HL-60 (cell line): Measurements from ENCODE around the gene SHANK2.

Source experiments
- DNase-seq, 2 experiments: peaks; one replicate each; pipeline ENCODE4 v3.0.0-alpha.2; 2010 to 2020; ENCODE audit warnings: low read depth in 1 of 2, low spot score in 1 of 2
- H3K27ac ChIP-seq: fragments of 250-450 bp; sonication (Bioruptor Pico); replicated peaks from 2 replicates; pipeline ENCODE4 v1.5.1; 2020; ENCODE audit warnings: mild to moderate bottlenecking, moderate library complexity
- H3K27me3 ChIP-seq: fragments of 250-450 bp; sonication (Bioruptor Pico); 2 replicates; pipeline ENCODE4 v1.5.1; 2021; ENCODE audit warnings: mild to moderate bottlenecking, moderate library complexity; ENCODE audit not compliant: insufficient read depth, poor library complexity, severe bottlenecking
- H3K4me3 ChIP-seq: replicated peaks from 2 replicates; pipeline ENCODE4 v1.5.1; 2011; ENCODE audit warnings: mild to moderate bottlenecking, control low read depth, low read length; ENCODE audit not compliant: insufficient read depth
- GABPA ChIP-seq: IDR thresholded peaks from 2 replicates; pipeline ENCODE4 v1.6.1; 2012; ENCODE audit warnings: low read depth
- POLR2AphosphoS5 ChIP-seq: IDR thresholded peaks from 2 replicates; pipeline ENCODE4 v1.6.1; 2012; ENCODE audit warnings: low read depth
- SPI1 ChIP-seq: IDR thresholded peaks from 2 replicates; pipeline ENCODE4 v1.6.1; 2012; ENCODE audit warnings: low read depth, mild to moderate bottlenecking, borderline replicate concordance
- TF ChIP-seq, protein P1 (sequence below): IDR thresholded peaks from one replicate; pipeline ENCODE4 v1.5.1; 2011; ENCODE audit warnings: low read length, control low read depth, inconsistent platforms; ENCODE audit not compliant: insufficient read depth
- TF ChIP-seq, protein P2 (sequence below): IDR thresholded peaks from 2 replicates; pipeline ENCODE4 v1.6.1; 2012; ENCODE audit warnings: low read depth; ENCODE audit not compliant: insufficient replicate concordance

Gene SHANK2

DNA sequence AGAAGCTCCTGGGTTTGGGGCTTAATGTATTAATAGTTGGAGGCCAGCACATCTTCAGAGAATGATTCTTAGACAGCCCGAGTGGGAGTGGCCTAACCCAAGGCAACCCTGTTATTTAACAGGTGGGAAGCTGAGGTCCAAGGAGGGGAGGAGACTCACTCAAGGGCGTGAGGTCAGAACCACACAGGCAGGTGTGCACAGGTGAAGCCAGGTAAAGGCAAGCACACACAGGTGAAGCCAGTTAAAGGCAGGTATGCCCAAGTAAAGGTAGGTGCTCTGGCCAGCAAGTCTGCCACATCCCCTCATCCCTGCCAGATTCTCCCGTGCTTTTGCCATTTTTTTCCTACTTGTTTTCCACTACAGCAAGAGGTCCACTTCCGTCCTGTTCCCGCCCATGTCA lies 2.9 kb upstream of the SHANK2 start:
- Histone ChIP-seq H3K27ac (no peak overlapping the region), H3K27me3 (peaks cover 21% of the 10 kb centered on the region), H3K4me3 (no peak overlapping the region)
- TF ChIP-seq, protein P1, sequence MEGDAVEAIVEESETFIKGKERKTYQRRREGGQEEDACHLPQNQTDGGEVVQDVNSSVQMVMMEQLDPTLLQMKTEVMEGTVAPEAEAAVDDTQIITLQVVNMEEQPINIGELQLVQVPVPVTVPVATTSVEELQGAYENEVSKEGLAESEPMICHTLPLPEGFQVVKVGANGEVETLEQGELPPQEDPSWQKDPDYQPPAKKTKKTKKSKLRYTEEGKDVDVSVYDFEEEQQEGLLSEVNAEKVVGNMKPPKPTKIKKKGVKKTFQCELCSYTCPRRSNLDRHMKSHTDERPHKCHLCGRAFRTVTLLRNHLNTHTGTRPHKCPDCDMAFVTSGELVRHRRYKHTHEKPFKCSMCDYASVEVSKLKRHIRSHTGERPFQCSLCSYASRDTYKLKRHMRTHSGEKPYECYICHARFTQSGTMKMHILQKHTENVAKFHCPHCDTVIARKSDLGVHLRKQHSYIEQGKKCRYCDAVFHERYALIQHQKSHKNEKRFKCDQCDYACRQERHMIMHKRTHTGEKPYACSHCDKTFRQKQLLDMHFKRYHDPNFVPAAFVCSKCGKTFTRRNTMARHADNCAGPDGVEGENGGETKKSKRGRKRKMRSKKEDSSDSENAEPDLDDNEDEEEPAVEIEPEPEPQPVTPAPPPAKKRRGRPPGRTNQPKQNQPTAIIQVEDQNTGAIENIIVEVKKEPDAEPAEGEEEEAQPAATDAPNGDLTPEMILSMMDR: no peak
- TF ChIP-seq GABPA (no peak), SPI1 (no peak), POLR2AphosphoS5 (no peak)
- TF ChIP-seq, protein P2, sequence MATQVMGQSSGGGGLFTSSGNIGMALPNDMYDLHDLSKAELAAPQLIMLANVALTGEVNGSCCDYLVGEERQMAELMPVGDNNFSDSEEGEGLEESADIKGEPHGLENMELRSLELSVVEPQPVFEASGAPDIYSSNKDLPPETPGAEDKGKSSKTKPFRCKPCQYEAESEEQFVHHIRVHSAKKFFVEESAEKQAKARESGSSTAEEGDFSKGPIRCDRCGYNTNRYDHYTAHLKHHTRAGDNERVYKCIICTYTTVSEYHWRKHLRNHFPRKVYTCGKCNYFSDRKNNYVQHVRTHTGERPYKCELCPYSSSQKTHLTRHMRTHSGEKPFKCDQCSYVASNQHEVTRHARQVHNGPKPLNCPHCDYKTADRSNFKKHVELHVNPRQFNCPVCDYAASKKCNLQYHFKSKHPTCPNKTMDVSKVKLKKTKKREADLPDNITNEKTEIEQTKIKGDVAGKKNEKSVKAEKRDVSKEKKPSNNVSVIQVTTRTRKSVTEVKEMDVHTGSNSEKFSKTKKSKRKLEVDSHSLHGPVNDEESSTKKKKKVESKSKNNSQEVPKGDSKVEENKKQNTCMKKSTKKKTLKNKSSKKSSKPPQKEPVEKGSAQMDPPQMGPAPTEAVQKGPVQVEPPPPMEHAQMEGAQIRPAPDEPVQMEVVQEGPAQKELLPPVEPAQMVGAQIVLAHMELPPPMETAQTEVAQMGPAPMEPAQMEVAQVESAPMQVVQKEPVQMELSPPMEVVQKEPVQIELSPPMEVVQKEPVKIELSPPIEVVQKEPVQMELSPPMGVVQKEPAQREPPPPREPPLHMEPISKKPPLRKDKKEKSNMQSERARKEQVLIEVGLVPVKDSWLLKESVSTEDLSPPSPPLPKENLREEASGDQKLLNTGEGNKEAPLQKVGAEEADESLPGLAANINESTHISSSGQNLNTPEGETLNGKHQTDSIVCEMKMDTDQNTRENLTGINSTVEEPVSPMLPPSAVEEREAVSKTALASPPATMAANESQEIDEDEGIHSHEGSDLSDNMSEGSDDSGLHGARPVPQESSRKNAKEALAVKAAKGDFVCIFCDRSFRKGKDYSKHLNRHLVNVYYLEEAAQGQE: no peak
- DNase-seq: no peak

DNA sequence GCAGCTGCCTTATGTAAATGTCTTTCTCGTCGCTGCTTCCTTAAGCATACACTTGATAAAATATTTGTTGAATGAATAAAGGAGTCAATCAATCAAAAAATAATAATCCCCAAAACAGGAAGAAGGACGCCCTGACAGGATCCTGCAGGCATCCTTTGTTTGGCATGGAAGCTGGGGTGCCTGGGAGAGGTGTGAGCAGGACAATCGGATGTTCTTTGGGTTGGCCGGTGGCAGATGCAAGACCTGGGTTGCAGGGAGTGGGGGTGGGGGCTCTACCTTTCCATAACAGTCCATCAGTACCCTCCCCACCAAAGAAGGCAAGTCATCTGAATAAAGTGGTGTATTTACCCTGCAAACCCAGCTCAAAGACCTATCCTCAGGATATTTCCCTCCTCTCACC lies 1.4 kb upstream of the SHANK2 start:
- Histone ChIP-seq H3K27me3 (peaks cover 29% of the 10 kb centered on the region), H3K4me3 (no peak overlapping the region), H3K27ac (no peak overlapping the region)
- DNase-seq: no peak
- TF ChIP-seq SPI1 (no peak), GABPA (no peak), POLR2AphosphoS5 (no peak)
- TF ChIP-seq, protein P2: no peak
- TF ChIP-seq, protein P1: no peak

DNA sequence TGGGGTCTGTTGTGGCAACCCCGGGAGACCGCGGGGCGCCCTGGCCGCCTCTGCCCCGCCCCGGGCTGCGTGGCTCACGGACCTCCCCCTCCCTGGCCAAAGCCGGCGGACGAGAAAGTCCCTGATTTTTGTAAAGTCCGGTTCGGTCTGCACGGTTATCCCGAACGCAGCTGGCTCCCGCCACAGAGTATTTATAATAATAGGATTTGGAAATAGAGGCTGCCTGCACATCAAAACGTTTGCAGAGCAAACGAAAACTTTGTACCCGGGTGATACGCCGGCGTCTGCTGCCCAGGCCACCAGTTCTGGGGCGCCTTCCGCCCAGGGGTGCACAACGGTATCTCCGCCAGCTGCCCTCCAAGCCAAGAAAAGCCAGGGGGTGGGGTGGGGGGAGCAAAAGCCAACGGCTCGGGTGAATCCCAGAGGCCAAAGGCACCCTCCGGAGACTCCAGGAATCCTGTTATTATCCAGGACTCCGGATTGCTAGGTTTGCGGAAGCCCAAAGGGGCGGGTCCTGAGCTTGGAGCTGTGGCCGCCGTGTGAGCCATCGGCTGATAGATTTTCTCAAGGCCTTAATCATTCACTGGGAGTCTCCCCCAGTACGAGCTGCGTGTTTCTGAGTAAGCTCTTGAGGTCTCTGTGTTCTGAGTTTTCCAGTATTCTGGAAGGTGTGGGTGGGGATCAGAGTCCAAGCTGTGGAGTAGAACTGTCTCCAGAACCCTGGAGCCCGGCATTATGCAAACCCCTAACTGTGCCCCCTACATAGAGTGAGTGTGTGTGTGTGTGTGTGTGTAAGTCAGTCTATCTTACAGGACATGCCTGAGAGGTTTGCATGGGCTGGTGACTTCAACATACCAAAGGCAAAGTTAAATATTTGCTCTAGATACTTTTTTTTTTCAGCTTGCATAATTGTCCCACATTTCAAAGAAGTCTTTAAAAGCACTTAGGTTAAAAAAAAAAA lies 673 bp upstream of the SHANK2 start:
- Histone ChIP-seq H3K4me3 (no peak overlapping the region), H3K27ac (no peak overlapping the region), H3K27me3 (peaks cover 29% of the 10 kb centered on the region)
- DNase-seq: no peak
- TF ChIP-seq, protein P2: no peak
- TF ChIP-seq GABPA (no peak), POLR2AphosphoS5 (no peak), SPI1 (no peak)
- TF ChIP-seq, protein P1: no peak
